ENCODE results near the gene C19orf25.

DNA sequence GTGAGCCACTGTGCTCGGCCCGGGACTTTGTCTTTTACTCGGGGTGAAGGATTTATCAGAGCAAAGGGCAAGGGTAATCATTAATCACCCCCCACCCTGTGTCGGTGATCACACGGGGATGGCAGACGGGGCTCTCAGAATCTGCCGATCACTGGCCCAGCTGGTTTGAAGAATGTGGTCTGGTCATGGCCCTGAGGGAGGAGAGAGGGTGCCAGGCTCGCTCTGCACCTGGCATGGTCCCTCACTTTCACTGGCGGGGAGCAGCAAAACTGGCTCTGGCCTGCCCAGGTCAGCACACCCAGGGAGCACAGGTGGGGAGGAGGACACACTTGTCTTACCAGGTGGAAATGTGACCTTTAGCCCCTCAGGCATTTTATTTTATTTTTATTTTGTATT lies 22.2 kb upstream of the C19orf25 start:
- TF ChIP-seq POLR2AphosphoS5 (IDR thresholded peaks at IDR 0.05; ENCODE audit: low read depth, low read length) (no peak), POLR2A (IDR thresholded peaks at IDR 0.05; ENCODE audit: low read depth, low read length) (no peak)

Measured in GM12892 (cell line).